DOHH2 (cell line): ENCODE results near the gene LEKR1.
A peak's percentile ranks its signal among the peaks of the same experiment; 100 is the strongest.
"Not testable (repeated sequence)": the region's sequence is repeated elsewhere in the genome, so short reads cannot be mapped to it uniquely, and the experiment has no call there.

Source experiments
- H3F3A ChIP-seq: fragments of 200-600 bp; sonication (generic), shearing (Covaris generic); 2 replicates; pipeline ENCODE4 v1.6.0; 2016; ENCODE audit warnings: antibody characterized with exemption, mild to moderate bottlenecking; ENCODE audit not compliant: control insufficient read depth, insufficient read depth
- H3K27ac ChIP-seq: fragments of 200-600 bp; sonication (generic); 2 replicates; pipeline ENCODE4 v1.5.1; 2014; ENCODE audit warnings: low read depth, mild to moderate bottlenecking, low read length, moderate library complexity
- H3K27me3 ChIP-seq: fragments of 200-600 bp; sonication (generic); 2 replicates; pipeline ENCODE4 v1.6.1; 2014; ENCODE audit warnings: mild to moderate bottlenecking, low read length, mixed read lengths; ENCODE audit not compliant: control insufficient read depth
- H3K36me3 ChIP-seq: fragments of 200-600 bp; sonication (generic); 2 replicates; pipeline ENCODE4 v1.6.1; 2014; ENCODE audit warnings: mild to moderate bottlenecking, low read length, moderate library complexity, mixed read lengths; ENCODE audit not compliant: control insufficient read depth
- H3K4me1 ChIP-seq: fragments of 200-600 bp; sonication (generic); 2 replicates; pipeline ENCODE4 v1.6.1; 2014; ENCODE audit warnings: mild to moderate bottlenecking, low read length, mixed read lengths; ENCODE audit not compliant: control insufficient read depth
- H3K4me2 ChIP-seq: fragments of 200-600 bp; sonication (generic); 2 replicates; pipeline ENCODE4 v1.6.0; 2014; ENCODE audit warnings: mild to moderate bottlenecking, low read length, moderate library complexity
- H3K4me3 ChIP-seq: fragments of 200-600 bp; sonication (generic); 2 replicates; pipeline ENCODE4 v1.5.1; 2014; ENCODE audit warnings: mild to moderate bottlenecking, low read length, mixed read lengths
- H3K79me2 ChIP-seq: fragments of 200-600 bp; sonication (generic); 2 replicates; pipeline ENCODE4 v1.6.1; 2014; ENCODE audit warnings: mild to moderate bottlenecking, low read length, mixed read lengths; ENCODE audit not compliant: control insufficient read depth
- H3K9me2 ChIP-seq: fragments of 200-600 bp; sonication (generic); replicated peaks from 2 replicates; pipeline ENCODE4 v1.6.1; 2014; ENCODE audit warnings: mild to moderate bottlenecking, low read length, mixed read lengths; ENCODE audit not compliant: control insufficient read depth
- H3K9me3 ChIP-seq: fragments of 200-600 bp; sonication (generic); 2 replicates; pipeline ENCODE4 v1.6.1; 2014; ENCODE audit warnings: antibody characterized with exemption, low read length, mixed read lengths; ENCODE audit not compliant: control insufficient read depth, insufficient read depth
- H4K20me1 ChIP-seq: fragments of 200-600 bp; sonication (generic); 2 replicates; pipeline ENCODE4 v1.6.0; 2014; ENCODE audit warnings: low read depth, mild to moderate bottlenecking, antibody characterized with exemption, low read length, moderate library complexity; ENCODE audit not compliant: control insufficient read depth, insufficient read depth
- CTCF ChIP-seq: fragments of 200-600 bp; sonication (generic); IDR thresholded peaks from one replicate; pipeline ENCODE4 v1.5.1; 2014; ENCODE audit warnings: antibody characterized with exemption, mild to moderate bottlenecking, low read depth, low read length; ENCODE audit not compliant: poor library complexity, severe bottlenecking
- EZH2phosphoT487 ChIP-seq: fragments of 200-600 bp; sonication (generic); IDR thresholded peaks from 2 replicates; pipeline ENCODE4 v1.6.1; 2017; ENCODE audit warnings: borderline replicate concordance, mild to moderate bottlenecking, antibody characterized with exemption, low read length, moderate library complexity, mixed read lengths

LEKR1 gene

GRCh38 chr3:156797368-156797767 lies 28.8 kb upstream of the LEKR1 start:
- 0 out of 2 replicates have a peak, but pooled peaks cover 8% of the 10 kb centered on the region for H3K9me3 ChIP-seq
- peak overlapping the region; percentile 88 for H3K27ac ChIP-seq

DNA sequence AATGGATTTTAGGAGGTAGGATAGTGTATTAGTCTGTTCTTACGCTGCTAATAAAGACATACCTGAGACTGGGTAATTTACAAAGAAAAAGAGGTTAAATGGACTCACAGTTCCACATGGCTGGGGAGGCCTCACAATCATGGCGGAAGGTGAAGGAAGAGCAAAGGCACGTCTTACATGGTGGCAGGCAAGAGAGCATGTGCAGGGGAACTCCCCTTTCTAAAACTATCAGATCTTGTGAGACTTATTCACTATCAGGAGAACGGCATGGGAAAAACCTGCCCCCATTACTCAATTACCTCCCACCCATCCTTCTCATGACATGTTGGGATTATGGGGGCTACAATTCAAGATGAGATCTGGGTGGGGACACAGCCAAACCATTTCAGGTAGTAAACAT lies 25.9 kb upstream of the LEKR1 start:
- H3K9me2 ChIP-seq, H3K27ac ChIP-seq, H3K79me2 ChIP-seq, H3K4me2 ChIP-seq, H3K27me3 ChIP-seq, H3K4me3 ChIP-seq, H3K36me3 ChIP-seq, H4K20me1 ChIP-seq: not testable (repeated sequence)
- Histone ChIP-seq H3K9me3 (peaks cover 15% of the 10 kb centered on the region; the same call in 1 of the 2 replicates), H3F3A (peaks cover 15% of the 10 kb centered on the region), H3K4me1 (peaks cover 41% of the 10 kb centered on the region)

More at GRCh38 chr3:156797368-156797767, 28.8 kb upstream of the LEKR1 start:
- Histone ChIP-seq H3K9me2 (no peaks in the 10 kb centered on the region), H3K4me2 (peak overlapping the region; percentile 68), H4K20me1 (no peaks in the 10 kb centered on the region), H3K4me1 (peaks cover 69% of the 10 kb centered on the region), H3K79me2 (0 out of 2 replicates have a peak, but pooled peaks cover 2% of the 10 kb centered on the region), H3K27me3 (no peaks in the 10 kb centered on the region), H3K4me3 (peak overlapping the region; percentile 57), H3F3A (peaks cover 22% of the 10 kb centered on the region), H3K36me3 (peaks cover 19% of the 10 kb centered on the region)
- TF ChIP-seq EZH2phosphoT487, result no peak
- no peak for TF ChIP-seq CTCF

- Histone ChIP-seq H3K79me2 (no peaks in the 10 kb centered on the region), H3F3A (peaks cover 13% of the 10 kb centered on the region), H3K27ac (no peak overlapping the region), H4K20me1 (no peaks in the 10 kb centered on the region), H3K4me1 (peaks cover 34% of the 10 kb centered on the region), H3K9me2 (no peaks in the 10 kb centered on the region), H3K4me2 (no peak overlapping the region), H3K36me3 (peaks cover 2% of the 10 kb centered on the region), H3K4me3 (no peak overlapping the region), H3K9me3 (peaks cover 12% of the 10 kb centered on the region; the same call in 1 of the 2 replicates), H3K27me3 (no peaks in the 10 kb centered on the region)
- no peak for TF ChIP-seq EZH2phosphoT487
- no peak for TF ChIP-seq CTCF
Observed at GRCh38 chr3:156801746-156802145, 24.4 kb upstream of the LEKR1 start.

GRCh38 chr3:156802821-156803606 lies 23.1 kb upstream of the LEKR1 start:
- H4K20me1 ChIP-seq, result no peaks in the 10 kb centered on the region
- H3K9me2 ChIP-seq, result no peaks in the 10 kb centered on the region
- no peaks in the 10 kb centered on the region for H3K79me2 ChIP-seq
- peaks cover 2% of the 10 kb centered on the region for H3K36me3 ChIP-seq
- H3F3A ChIP-seq, result 0 out of 2 replicates have a peak, but pooled peaks cover 2% of the 10 kb centered on the region
- H3K27me3 ChIP-seq, result no peaks in the 10 kb centered on the region
- no peak overlapping the region for H3K4me2 ChIP-seq
- H3K27ac ChIP-seq, result no peak overlapping the region
- H3K4me1 ChIP-seq, result peaks cover 34% of the 10 kb centered on the region
- TF ChIP-seq CTCF (no peak), EZH2phosphoT487 (no peak)
- H3K9me3 ChIP-seq, result peaks cover 12% of the 10 kb centered on the region; the same call in 1 of the 2 replicates
- H3K4me3 ChIP-seq, result no peak overlapping the region
